ENCODE results near the gene UBE2E3.

UBE2E3 gene

GRCh38 chr2:180979749-180980105 is 678 bp upstream of the UBE2E3 start:
- no peak for DNase-seq

DNA sequence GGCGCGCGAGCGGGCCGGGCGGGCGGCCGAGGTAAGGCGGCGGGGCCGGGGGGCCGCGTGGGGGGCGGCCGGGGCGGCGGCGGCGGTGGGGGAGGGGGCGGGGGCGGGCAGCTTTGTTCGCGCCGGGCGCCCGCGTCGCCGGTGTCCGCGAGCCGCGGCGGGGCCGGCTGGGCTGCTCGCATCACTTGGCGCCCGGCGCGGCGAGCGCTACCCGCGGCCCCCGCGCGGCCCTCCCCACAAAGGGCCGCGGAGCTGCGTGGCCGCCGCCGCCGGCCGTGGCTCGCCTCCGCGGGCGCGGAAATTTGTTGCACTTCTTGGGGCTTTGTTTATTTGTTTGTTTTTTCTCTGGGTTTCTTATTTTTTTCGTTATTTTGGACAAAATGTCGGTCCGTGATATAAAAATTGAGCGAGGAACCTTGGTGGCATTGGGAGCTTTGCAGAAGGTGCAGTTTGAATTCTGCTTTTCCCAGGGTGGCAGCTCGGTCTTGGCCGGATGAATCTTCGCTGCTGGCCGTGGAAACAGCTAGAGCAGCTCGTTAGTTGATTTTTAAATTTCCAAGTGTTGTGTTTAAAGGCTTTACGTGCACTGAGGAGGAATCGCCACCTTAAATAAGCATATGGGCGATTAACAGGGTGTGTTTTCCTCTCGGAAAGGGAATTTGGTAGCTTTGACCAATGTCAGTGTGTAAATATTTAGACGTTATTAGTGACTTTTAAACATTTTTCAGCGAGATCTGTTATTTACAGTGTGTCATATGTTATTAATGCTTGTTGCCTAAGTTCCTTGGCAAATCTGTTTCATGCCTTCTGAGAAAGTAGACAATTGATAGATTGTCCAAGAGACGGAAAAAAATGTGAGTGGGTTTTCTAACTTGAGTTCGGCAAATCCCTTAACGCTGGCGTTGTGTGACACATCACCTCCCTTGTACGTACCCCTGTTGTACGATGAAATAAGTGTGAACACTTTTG is 822 bp downstream of the UBE2E3 start:
- peak; percentile 30 for DNase-seq

- peak; percentile 78 for DNase-seq
These were observed 3.2 kb downstream of the UBE2E3 start for GRCh38 chr2:180983468-180984242.

GRCh38 chr2:180985771-180986395 is 5.5 kb downstream of the UBE2E3 start:
- DNase-seq = no peak

DNA sequence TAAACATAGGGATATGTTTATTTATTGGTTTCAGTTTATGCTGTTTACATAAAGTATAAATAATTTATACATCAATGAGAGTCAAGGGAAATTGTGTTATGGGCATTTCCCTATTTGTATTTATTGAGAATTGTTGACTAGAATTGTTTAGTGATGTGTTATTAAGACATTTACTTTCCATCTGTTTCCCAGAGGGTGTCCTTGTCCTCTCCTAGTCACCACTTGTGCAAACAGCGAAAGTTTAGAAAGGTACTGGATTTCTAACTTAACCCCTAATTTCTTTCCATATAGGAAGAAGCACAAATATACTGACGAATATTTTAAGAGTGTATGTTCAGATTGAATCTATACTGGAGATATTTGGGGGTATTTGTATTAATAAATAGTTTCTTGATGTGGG is 6.7 kb downstream of the UBE2E3 start:
- DNase-seq = no peak

DNA sequence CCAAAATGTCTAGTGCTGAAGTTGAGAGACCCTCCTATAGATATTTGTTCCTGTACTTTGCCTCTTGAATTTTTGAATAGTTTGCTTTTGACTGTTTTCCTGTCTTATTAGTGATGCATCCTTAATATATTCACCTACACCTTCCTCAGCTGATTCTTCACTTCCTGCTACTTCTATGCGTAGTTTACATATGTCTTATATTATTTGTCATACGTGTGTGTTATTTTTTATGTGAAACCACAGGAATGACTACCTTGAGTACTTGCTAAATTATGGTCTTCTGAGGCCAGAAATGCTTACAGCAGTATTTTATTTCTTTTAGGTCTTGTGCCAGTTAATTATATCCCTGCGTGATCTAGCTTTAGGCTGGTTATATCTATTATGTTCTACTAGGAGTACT is 9.9 kb downstream of the UBE2E3 start:
- no peak for DNase-seq

GRCh38 chr2:180990794-180991193 is 10.4 kb downstream of the UBE2E3 start:
- DNase-seq = no peak

DNA sequence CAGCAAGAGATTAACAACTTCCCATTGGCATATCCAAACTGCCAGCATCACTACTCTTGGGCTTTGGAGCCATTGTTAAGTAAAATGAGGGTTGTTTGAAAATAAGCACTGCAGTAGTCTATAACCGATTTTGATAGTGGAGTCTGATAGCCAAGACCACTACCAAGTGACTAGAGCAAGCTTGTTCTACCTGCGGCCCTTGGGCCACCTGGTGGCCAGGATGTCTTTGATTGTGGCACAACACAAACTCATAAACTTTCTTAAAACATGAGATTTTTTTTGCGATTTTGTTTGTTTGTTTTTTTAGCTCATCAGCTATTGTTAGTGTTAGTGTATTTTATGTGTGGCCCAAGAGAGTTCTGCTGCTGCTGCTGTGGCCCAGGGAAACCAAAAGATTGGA is 11.0 kb downstream of the UBE2E3 start:
- DNase-seq = no peak

GRCh38 chr2:180991820-180992219 is 11.4 kb downstream of the UBE2E3 start:
- no peak for DNase-seq

GRCh38 chr2:180992994-180993393 is 12.6 kb downstream of the UBE2E3 start:
- DNase-seq = no peak

DNA sequence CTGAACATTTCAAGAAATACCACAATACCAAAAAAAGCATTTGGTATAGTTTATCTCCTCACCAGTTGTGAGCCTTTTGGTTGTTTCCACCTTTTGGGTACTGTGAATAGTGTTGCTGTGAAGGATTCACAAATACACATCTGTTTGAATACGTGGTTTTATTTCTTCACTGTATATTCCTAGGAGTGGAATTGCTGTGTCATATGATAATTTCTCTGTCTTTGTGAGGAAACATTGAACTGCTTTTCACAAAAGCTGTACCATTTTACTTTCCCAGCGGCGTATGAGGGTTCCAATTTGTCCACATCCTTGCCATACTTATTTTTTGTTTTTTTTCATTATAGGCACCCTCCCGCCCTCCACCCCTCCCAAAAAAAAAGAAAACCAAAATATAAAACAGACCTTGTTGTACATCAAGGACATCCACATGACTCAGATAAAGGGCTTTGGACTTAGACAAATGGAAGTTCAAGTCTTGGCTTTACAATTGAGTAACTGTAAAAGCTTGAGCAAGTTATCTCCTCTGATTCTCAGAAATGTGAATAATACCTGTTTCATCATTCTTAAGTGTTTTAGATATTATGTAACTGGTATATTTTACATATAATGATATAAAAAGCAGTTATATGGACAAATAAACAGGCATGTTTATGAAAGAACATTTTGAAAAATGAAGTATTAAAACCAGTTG is 19.0 kb downstream of the UBE2E3 start:
- DNase-seq = no peak

- DNase-seq = no peak
These were observed 24.4 kb downstream of the UBE2E3 start for GRCh38 chr2:181004647-181005325.

DNA sequence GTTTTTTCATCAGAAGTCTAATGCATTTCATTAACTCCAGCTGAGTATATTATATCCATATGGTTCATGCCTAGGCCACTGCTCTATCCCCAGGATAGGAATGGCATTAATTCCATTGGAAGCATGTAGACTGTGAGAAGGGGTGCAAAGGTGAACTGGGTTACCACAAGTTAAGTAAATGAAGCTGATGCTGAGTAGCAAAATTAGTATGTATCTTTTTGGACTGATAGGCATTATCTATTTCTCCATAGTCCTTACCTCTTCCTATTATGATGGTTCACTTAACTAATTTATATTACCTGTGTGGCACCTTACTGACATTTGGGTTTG is 24.9 kb downstream of the UBE2E3 start:
- no peak for DNase-seq

- DNase-seq = no peak
These were observed 25.4 kb downstream of the UBE2E3 start for GRCh38 chr2:181005809-181006208.

GRCh38 chr2:181007086-181007837 is 26.9 kb downstream of the UBE2E3 start:
- no peak for DNase-seq

GRCh38 chr2:181008407-181008806 is 28.0 kb downstream of the UBE2E3 start:
- no peak for DNase-seq

GRCh38 chr2:181021199-181021789 is 40.9 kb downstream of the UBE2E3 start:
- DNase-seq = no peak

GRCh38 chr2:181022652-181023051 is 42.2 kb downstream of the UBE2E3 start:
- no peak for DNase-seq

GRCh38 chr2:181025004-181025403 is 44.6 kb downstream of the UBE2E3 start:
- DNase-seq = no peak

DNA sequence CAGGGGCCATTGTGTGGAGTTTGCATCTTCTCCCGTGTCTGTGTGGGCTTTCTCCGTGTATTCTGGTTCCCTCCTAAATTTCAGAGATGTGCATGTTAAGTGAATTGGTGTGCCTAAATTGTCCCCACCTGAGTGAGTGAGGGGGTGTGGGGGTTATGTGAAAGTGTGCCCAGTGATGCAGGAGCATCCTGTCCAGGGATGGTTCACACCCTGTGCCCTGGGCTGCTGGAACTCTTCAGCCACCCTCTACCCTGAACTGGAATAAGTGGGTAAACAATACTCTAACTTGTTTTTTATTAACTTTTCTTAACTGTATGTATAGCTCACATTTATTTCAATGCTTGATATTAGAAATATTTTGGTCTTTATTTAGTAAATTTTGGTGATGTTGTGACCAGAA is 56.0 kb downstream of the UBE2E3 start:
- no peak for DNase-seq

DNA sequence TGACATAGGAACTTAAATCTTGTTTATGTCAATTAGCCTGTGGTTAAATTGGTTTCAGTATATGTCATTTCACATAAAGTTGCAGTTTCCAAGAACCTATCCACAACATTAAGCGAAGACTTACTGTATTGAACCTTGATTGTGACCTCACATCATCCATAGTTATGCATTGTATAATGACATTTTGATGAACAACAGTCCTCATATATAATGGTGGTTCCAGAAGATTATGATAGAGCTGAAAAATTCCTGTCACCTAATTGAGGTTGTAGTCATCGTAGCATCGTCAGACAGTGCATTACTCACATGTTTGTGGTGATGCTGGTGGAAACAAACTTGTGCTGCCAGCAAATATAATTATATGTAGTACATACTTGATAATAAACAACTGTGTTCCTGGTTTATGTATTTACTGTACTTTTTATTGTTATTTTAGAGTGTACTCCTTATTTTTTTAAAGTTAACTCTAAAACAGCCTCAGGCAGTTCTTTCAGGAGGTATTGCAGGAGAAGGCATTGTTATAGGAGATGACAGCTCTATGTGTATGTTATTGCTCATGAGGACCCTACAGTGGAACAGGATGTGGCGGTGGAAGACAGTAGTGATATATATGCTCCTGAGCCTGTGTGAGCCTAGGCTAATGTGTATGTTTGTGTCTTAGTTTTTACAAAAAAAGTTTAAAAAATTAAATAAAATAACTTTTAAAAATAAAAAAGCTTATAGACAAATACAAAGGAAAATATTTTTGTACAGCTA is 56.6 kb downstream of the UBE2E3 start:
- no peak for DNase-seq

Measured in NCI-H526 treated with DMSO at 0.1 percent for 48 hours (cell line).